NK-92 (cell line): ENCODE results near the gene ONECUT2.
"Not testable (repeated sequence)": the region's sequence is repeated elsewhere in the genome, so short reads cannot be mapped to it uniquely, and the experiment has no call there.

ENCODE experiments used
- DNase-seq: peaks from one replicate; lab custom pipeline; 2025; ENCODE audit not compliant: unreplicated experiment; lab: John Stamatoyannopoulos, UW

ONECUT2 gene

GRCh38 chr18:57434536-57435494 lies at the start of gene ONECUT2:
ONECUT2 (plus strand) TSS chr18:57435374; CDS start chr18:57435717, 343 bp downstream.
- no peak for DNase-seq

- no peak for DNase-seq
Measured at GRCh38 chr18:57389271-57389670, 45.9 kb upstream of the ONECUT2 start.

- DNase-seq = no peak
Measured at GRCh38 chr18:57390044-57390443, 45.1 kb upstream of the ONECUT2 start.

GRCh38 chr18:57394749-57395148 lies 40.4 kb upstream of the ONECUT2 start:
- DNase-seq = not testable (repeated sequence)

- not testable (repeated sequence) for DNase-seq
Measured at GRCh38 chr18:57396831-57397230, 38.3 kb upstream of the ONECUT2 start.

GRCh38 chr18:57397440-57398132 lies 37.6 kb upstream of the ONECUT2 start:
- no peak for DNase-seq

- no peak for DNase-seq
Measured at GRCh38 chr18:57404345-57404744, 30.8 kb upstream of the ONECUT2 start.

- no peak for DNase-seq
Measured at GRCh38 chr18:57409650-57410049, 25.5 kb upstream of the ONECUT2 start.

GRCh38 chr18:57410749-57411148 lies 24.4 kb upstream of the ONECUT2 start:
- DNase-seq = no peak

GRCh38 chr18:57416542-57416941 lies 18.6 kb upstream of the ONECUT2 start:
- no peak for DNase-seq

GRCh38 chr18:57422313-57422872 lies 12.8 kb upstream of the ONECUT2 start:
- no peak for DNase-seq

- DNase-seq = no peak
Measured at GRCh38 chr18:57423821-57424220, 11.4 kb upstream of the ONECUT2 start.

GRCh38 chr18:57425096-57425495 lies 10.1 kb upstream of the ONECUT2 start:
- DNase-seq = no peak

GRCh38 chr18:57426187-57426586 lies 9.0 kb upstream of the ONECUT2 start:
- no peak for DNase-seq

- DNase-seq = no peak
Measured at GRCh38 chr18:57427429-57428201, 7.6 kb upstream of the ONECUT2 start.

GRCh38 chr18:57428221-57429150 lies 6.7 kb upstream of the ONECUT2 start:
- DNase-seq = no peak

- DNase-seq = no peak
Measured at GRCh38 chr18:57429167-57430078, 5.8 kb upstream of the ONECUT2 start.

- DNase-seq = no peak
Measured at GRCh38 chr18:57430079-57431001, 4.8 kb upstream of the ONECUT2 start.
